Left ventricle myocardium inferior (tissue), 1 donor: Measurements from ENCODE around the gene DLL4. TPM values are rescaled to one million over a fixed set of nuclear protein-coding genes. Genes with fewer than 3 reads are reported as not detected.

Experiments used
- DNase-seq: peaks from one replicate; pipeline ENCODE4 v3.0.0-alpha.2; 2020
- H3K27ac ChIP-seq: fragments of 200-600 bp; replicated peaks from 2 replicates; pipeline ENCODE4 v1.8.0; 2021
- H3K27me3 ChIP-seq: fragments of 200-600 bp; 2 replicates; pipeline ENCODE4 v1.8.0; 2021; ENCODE audit warnings: low read depth
- H3K36me3 ChIP-seq: fragments of 200-600 bp; 2 replicates; pipeline ENCODE4 v1.8.0; 2021
- H3K4me1 ChIP-seq: fragments of 200-600 bp; 2 replicates; pipeline ENCODE4 v1.8.0; 2021
- H3K4me3 ChIP-seq: fragments of 200-600 bp; 2 replicates; pipeline ENCODE4 v1.8.0; 2021; ENCODE audit warnings: mild to moderate bottlenecking, moderate library complexity
- H3K9me3 ChIP-seq: fragments of 200-600 bp; replicated peaks from 2 replicates; pipeline ENCODE4 v1.8.0; 2021
- intact Hi-C: fragments of 100-400 bp; cut with micrococcal nuclease; formaldehyde crosslinking; loops from one replicate; pipeline ENCODE4 v1.11.0; 2022
- total RNA-seq: library from RNA; stranded (reverse); fragmentation: NEBNext Ultra II Directional; extraction: Animal tissue kit (Norgen Biotek cat#: 25700); gene quantifications from one replicate; pipeline ENCODE4 v1.2.1, GENCODE V29; 2021
- TF ChIP-seq, protein P1 (sequence below): fragments of 200-600 bp; IDR thresholded peaks from 2 replicates; pipeline ENCODE4 v1.8.0; 2021; ENCODE audit warnings: antibody characterized with exemption, mild to moderate bottlenecking, borderline replicate concordance
- donor health status: DM: no; HTN: yes; CAD: no; lungs with severe emphysema.

Gene DLL4
- total RNA-seq, 1 donor from 2014 or later: 11.1 TPM

GRCh38 chr15:40894681-40895448, 34.3 kb upstream of the DLL4 start:
- Histone ChIP-seq H3K4me3 (peak overlapping the region; percentile 83), H3K27me3 (no peaks in the 10 kb centered on the region), H3K27ac (peak overlapping the region; percentile 90), H3K36me3 (peaks cover 39% of the 10 kb centered on the region), H3K9me3 (no peaks in the 10 kb centered on the region), H3K4me1 (peaks cover 32% of the 10 kb centered on the region)
- TF ChIP-seq, protein P1, sequence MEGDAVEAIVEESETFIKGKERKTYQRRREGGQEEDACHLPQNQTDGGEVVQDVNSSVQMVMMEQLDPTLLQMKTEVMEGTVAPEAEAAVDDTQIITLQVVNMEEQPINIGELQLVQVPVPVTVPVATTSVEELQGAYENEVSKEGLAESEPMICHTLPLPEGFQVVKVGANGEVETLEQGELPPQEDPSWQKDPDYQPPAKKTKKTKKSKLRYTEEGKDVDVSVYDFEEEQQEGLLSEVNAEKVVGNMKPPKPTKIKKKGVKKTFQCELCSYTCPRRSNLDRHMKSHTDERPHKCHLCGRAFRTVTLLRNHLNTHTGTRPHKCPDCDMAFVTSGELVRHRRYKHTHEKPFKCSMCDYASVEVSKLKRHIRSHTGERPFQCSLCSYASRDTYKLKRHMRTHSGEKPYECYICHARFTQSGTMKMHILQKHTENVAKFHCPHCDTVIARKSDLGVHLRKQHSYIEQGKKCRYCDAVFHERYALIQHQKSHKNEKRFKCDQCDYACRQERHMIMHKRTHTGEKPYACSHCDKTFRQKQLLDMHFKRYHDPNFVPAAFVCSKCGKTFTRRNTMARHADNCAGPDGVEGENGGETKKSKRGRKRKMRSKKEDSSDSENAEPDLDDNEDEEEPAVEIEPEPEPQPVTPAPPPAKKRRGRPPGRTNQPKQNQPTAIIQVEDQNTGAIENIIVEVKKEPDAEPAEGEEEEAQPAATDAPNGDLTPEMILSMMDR: peak; percentile 52
- intact Hi-C loops: no loop called here
- DNase-seq: no peak

DNA sequence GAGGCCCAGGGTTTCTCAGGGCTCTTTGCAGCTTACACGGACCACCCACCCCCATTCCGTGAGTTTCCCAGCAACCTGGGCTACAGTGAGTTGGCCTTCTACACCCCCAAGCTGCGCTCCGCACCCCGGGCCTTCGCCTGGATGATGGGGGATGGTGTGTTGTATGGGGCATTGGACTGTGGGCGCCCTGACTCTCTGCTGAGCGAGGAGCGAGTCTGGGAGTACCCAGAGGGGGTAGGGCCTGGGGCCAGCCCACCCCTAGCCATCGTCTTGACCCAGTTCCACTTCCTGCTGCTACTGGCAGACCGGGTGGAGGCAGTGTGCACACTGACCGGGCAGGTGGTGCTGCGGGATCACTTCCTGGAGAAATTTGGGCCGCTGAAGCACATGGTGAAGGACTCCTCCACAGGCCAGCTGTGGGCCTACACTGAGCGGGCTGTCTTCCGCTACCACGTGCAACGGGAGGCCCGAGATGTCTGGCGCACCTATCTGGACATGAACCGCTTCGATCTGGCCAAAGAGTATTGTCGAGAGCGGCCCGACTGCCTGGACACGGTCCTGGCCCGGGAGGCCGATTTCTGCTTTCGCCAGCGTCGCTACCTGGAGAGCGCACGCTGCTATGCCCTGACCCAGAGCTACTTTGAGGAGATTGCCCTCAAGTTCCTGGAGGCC, 29.5 kb upstream of the DLL4 start:
- no peak overlapping the region for H3K27ac ChIP-seq
- H3K36me3 ChIP-seq: peaks cover 76% of the 10 kb centered on the region
- TF ChIP-seq, protein P1: no peak
- no peak for DNase-seq
- no peak overlapping the region for H3K4me3 ChIP-seq
- H3K27me3 ChIP-seq: no peaks in the 10 kb centered on the region
- H3K9me3 ChIP-seq: no peaks in the 10 kb centered on the region
- peaks cover 55% of the 10 kb centered on the region for H3K4me1 ChIP-seq
- intact Hi-C loops: no loop called here

DNA sequence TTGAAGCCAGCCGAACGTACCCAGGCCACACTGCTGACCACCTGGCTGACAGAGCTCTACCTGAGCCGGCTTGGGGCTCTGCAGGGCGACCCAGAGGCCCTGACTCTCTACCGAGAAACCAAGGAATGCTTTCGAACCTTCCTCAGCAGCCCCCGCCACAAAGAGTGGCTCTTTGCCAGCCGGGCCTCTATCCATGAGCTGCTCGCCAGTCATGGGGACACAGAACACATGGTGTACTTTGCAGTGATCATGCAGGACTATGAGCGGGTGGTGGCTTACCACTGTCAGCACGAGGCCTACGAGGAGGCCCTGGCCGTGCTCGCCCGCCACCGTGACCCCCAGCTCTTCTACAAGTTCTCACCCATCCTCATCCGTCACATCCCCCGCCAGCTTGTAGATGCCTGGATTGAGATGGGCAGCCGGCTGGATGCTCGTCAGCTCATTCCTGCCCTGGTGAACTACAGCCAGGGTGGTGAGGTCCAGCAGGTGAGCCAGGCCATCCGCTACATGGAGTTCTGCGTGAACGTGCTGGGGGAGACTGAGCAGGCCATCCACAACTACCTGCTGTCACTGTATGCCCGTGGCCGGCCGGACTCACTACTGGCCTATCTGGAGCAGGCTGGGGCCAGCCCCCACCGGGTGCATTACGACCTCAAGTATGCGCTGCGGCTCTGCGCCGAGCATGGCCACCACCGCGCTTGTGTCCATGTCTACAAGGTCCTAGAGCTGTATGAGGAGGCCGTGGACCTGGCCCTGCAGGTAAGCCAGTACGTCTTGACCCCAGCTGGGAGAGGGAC, 28.7 kb upstream of the DLL4 start:
- Histone ChIP-seq H3K27me3 (no peaks in the 10 kb centered on the region), H3K36me3 (peaks cover 76% of the 10 kb centered on the region), H3K9me3 (no peaks in the 10 kb centered on the region), H3K4me3 (no peak overlapping the region), H3K27ac (no peak overlapping the region), H3K4me1 (peaks cover 55% of the 10 kb centered on the region)
- TF ChIP-seq, protein P1: no peak
- no peak for DNase-seq
- intact Hi-C loops: no loop called here

- peaks cover 71% of the 10 kb centered on the region for H3K36me3 ChIP-seq
- TF ChIP-seq, protein P1: no peak
- intact Hi-C loops: no loop called here
- no peaks in the 10 kb centered on the region for H3K9me3 ChIP-seq
- no peaks in the 10 kb centered on the region for H3K27me3 ChIP-seq
- no peak overlapping the region for H3K4me3 ChIP-seq
- no peak overlapping the region for H3K27ac ChIP-seq
- no peak for DNase-seq
- H3K4me1 ChIP-seq: peaks cover 55% of the 10 kb centered on the region
Observed at GRCh38 chr15:40901053-40901443, 28.1 kb upstream of the DLL4 start.

DNA sequence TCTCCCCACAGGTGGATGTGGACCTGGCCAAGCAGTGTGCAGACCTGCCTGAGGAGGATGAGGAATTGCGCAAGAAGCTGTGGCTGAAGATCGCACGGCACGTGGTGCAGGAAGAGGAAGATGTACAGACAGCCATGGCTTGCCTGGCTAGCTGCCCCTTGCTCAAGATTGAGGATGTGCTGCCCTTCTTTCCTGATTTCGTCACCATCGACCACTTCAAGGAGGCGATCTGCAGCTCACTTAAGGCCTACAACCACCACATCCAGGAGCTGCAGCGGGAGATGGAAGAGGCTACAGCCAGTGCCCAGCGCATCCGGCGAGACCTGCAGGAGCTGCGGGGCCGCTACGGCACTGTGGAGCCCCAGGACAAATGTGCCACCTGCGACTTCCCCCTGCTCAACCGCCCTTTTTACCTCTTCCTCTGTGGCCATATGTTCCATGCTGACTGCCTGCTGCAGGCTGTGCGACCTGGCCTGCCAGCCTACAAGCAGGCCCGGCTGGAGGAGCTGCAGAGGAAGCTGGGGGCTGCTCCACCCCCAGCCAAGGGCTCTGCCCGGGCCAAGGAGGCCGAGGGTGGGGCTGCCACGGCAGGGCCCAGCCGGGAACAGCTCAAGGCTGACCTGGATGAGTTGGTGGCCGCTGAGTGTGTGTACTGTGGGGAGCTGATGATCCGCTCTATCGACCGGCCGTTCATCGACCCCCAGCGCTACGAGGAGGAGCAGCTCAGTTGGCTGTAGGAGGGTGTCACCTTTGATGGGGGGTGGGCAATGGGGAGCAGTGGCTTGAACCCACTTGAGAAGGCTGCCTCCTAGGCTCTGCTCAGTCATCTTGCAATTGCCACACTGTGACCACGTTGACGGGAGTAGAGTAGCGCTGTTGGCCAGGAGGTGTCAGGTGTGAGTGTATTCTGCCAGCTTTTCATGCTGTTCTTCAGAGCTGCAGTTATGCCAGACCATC, 26.3 kb upstream of the DLL4 start:
- no peak overlapping the region for H3K27ac ChIP-seq
- TF ChIP-seq, protein P1: no peak
- H3K36me3 ChIP-seq: peaks cover 55% of the 10 kb centered on the region

More for the DNA sequence above, 26.3 kb upstream of the DLL4 start:
- Histone ChIP-seq H3K4me3 (no peak overlapping the region), H3K4me1 (peaks cover 66% of the 10 kb centered on the region), H3K27me3 (no peaks in the 10 kb centered on the region), H3K9me3 (no peaks in the 10 kb centered on the region)
- intact Hi-C loops: no loop called here
- peak; percentile 48 for DNase-seq
